ENCODE data around the gene DNAJC9. TPM values are rescaled to one million over a fixed set of nuclear protein-coding genes. Genes with fewer than 3 reads are reported as not detected.

The DNAJC9 gene
- total and polyA plus RNA-seq, 3 donors from 2014 or later: 18.3 to 31.1 (median 30.2) TPM

DNA sequence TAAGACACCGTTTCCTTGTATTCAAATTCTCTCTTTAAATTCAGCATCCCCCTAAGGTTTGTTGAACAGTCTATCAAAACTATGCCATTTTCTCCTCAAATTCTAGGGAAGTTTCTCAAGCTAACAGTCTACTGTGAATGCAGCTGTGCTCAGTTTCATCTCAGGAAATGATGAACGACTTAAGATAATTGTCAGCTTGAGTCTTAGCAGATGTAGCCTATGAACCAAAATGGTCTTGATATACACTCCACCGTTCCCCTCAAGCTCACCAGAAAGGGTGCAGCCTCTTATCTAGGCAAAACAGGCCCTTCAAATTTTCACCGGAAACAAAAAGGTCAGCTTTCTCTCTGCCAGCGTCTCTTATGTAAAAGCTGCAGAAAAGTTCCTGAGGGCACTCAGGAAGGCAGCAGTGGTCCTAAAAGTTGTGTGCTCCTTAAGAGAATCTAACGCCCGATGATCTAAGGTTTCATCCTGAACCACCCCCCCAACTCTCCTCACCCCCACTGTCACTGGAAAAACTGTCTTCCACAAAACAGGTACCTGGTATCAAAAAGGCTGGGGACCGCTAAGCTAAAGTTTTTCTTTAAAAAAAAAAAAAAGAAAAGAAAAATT lies 2.1 kb downstream of the DNAJC9 start:
- DNase-seq: no peak
- TF ChIP-seq, protein P1, sequence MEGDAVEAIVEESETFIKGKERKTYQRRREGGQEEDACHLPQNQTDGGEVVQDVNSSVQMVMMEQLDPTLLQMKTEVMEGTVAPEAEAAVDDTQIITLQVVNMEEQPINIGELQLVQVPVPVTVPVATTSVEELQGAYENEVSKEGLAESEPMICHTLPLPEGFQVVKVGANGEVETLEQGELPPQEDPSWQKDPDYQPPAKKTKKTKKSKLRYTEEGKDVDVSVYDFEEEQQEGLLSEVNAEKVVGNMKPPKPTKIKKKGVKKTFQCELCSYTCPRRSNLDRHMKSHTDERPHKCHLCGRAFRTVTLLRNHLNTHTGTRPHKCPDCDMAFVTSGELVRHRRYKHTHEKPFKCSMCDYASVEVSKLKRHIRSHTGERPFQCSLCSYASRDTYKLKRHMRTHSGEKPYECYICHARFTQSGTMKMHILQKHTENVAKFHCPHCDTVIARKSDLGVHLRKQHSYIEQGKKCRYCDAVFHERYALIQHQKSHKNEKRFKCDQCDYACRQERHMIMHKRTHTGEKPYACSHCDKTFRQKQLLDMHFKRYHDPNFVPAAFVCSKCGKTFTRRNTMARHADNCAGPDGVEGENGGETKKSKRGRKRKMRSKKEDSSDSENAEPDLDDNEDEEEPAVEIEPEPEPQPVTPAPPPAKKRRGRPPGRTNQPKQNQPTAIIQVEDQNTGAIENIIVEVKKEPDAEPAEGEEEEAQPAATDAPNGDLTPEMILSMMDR (IDR thresholded peaks at IDR 0.05): no peak
- TF ChIP-seq POLR2A (IDR thresholded peaks at IDR 0.05): no peak
- no peak overlapping the region for H3K4me3 ChIP-seq

DNA sequence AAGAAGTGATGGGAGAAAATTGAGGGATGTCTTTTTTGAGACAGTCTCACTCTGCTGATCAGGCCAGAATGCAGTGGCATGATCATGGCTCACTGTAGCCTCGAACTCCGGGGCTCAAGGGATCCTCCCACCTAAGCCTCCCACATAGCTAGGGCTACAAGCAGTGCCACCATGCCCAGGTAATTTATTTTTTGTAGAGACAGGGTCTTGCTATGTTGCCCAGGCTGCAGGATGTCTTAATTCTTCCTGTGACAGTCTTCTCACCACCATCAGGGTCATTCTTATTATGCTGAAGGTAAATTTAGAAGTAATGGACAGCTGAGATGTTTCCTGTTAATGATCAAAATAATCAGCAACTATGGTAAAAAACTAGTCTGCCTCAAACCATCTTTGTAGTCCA lies 7.1 kb downstream of the DNAJC9 start:
- DNase-seq: no peak
- H3K27me3 ChIP-seq: no peaks in the 10 kb centered on the region
- intact Hi-C loops (cut with DNase I; ENCODE audit: low total_unique reads): no loop called here
- WGBS, 2 donors: 63 to 72% methylated on average over 2 of the region's 2 CpGs
- H3K4me3 ChIP-seq: no peak overlapping the region
- H3K4me1 ChIP-seq: no peaks in the 10 kb centered on the region
- TF ChIP-seq, protein P1 (IDR thresholded peaks at IDR 0.05): no peak
- TF ChIP-seq POLR2A (IDR thresholded peaks at IDR 0.05): no peak
- no peak overlapping the region for H3K27ac ChIP-seq
- H3K9me3 ChIP-seq: no peaks in the 10 kb centered on the region
- no peaks in the 10 kb centered on the region for H3K36me3 ChIP-seq (ENCODE audit: low read depth, missing control alignments)

More for the DNA sequence above, 2.1 kb downstream of the DNAJC9 start:
- Histone ChIP-seq H3K36me3 (ENCODE audit: low read depth, missing control alignments) (no peaks in the 10 kb centered on the region), H3K27me3 (no peaks in the 10 kb centered on the region), H3K27ac (no peak overlapping the region), H3K4me1 (peaks cover 13% of the 10 kb centered on the region), H3K9me3 (no peaks in the 10 kb centered on the region)
- WGBS, 2 donors: 56 to 61% methylated on average over 8 of the region's 8 CpGs
- intact Hi-C loops (cut with DNase I; ENCODE audit: low total_unique reads): no loop called here

DNA sequence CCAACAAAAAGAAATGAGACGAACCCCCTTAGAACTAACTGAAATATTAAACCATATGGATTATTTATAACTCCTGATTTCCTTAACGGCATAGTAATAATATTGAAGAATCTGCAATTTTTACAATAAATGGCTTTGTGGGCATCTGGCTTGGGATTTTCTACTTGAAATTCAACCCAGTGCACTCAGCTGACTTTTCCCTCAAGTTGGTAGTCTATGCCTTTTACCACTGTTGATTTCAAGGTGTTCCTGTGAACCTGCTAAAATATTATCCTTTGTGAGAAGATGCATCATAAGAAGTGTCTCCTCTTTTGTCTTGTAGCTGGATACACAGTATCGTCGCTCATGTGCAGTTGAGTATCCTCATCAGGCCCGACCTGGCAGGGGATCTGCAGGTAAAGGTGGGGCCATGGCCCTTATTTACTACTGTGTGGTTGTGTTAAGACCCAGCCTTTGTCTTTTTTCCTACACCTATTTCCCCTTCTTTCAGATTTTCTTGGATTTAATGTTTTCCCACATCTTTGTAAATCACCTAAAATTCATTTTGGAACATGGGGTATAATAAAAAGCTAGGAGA lies 8.0 kb downstream of the DNAJC9 start:
- intact Hi-C loops (cut with DNase I; ENCODE audit: low total_unique reads): no loop called here
- 95 to 97% methylated on average over 5 of the region's 5 CpGs for whole genome bisulfite sequencing, 2 donors
- Histone ChIP-seq H3K4me1 (no peaks in the 10 kb centered on the region), H3K36me3 (ENCODE audit: low read depth, missing control alignments) (no peaks in the 10 kb centered on the region), H3K4me3 (no peak overlapping the region), H3K27ac (no peak overlapping the region), H3K27me3 (no peaks in the 10 kb centered on the region), H3K9me3 (no peaks in the 10 kb centered on the region)
- DNase-seq: no peak
- TF ChIP-seq, protein P1 (IDR thresholded peaks at IDR 0.05): no peak
- no peak for TF ChIP-seq POLR2A (IDR thresholded peaks at IDR 0.05)

DNA sequence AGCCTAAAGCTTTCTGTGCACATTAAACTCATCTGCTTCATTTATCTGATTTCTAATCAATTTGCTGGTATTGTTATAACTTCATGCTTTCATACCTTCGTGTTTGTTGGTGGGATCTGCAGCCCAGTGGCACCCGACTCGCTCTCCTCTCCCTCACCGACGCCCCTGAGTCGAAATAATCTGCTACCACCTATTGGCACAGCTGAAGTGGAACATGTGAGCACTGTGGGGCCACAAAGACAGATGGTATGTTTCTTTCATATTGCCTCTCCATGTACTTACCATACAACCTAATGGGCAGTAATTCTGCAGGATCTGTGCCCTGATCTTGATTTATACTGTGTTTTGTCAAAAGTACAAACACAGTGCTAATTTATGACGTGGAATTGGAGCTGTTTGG lies 12.4 kb downstream of the DNAJC9 start:
- Histone ChIP-seq H3K27me3 (no peaks in the 10 kb centered on the region), H3K36me3 (ENCODE audit: low read depth, missing control alignments) (no peaks in the 10 kb centered on the region), H3K27ac (no peak overlapping the region), H3K4me3 (no peak overlapping the region), H3K4me1 (no peaks in the 10 kb centered on the region), H3K9me3 (no peaks in the 10 kb centered on the region)
- intact Hi-C loops (cut with DNase I; ENCODE audit: low total_unique reads): no loop called here
- DNase-seq: no peak
- WGBS, 2 donors: 87 to 97% methylated on average over 7 of the region's 7 CpGs
- TF ChIP-seq POLR2A (IDR thresholded peaks at IDR 0.05): no peak
- TF ChIP-seq, protein P1 (IDR thresholded peaks at IDR 0.05): no peak

GRCh38 chr10:73233883-73234282 lies 13.2 kb downstream of the DNAJC9 start:
- intact Hi-C loops (cut with DNase I; ENCODE audit: low total_unique reads): no loop called here
- Histone ChIP-seq H3K9me3 (no peaks in the 10 kb centered on the region), H3K4me1 (no peaks in the 10 kb centered on the region), H3K4me3 (no peak overlapping the region), H3K27me3 (no peaks in the 10 kb centered on the region), H3K36me3 (ENCODE audit: low read depth, missing control alignments) (no peaks in the 10 kb centered on the region), H3K27ac (no peak overlapping the region)
- WGBS, 2 donors: 79 to 85% methylated on average over 2 of the region's 2 CpGs
- no peak for DNase-seq
- TF ChIP-seq POLR2A (IDR thresholded peaks at IDR 0.05): no peak
- TF ChIP-seq, protein P1 (IDR thresholded peaks at IDR 0.05): no peak
